NCI-H187 (cell line): ENCODE results near the gene TECTB.

ENCODE experiments used
- DNase-seq, 2 experiments: peaks; one replicate each; lab custom pipeline; 2025; lab: John Stamatoyannopoulos, UW

The TECTB gene

DNA sequence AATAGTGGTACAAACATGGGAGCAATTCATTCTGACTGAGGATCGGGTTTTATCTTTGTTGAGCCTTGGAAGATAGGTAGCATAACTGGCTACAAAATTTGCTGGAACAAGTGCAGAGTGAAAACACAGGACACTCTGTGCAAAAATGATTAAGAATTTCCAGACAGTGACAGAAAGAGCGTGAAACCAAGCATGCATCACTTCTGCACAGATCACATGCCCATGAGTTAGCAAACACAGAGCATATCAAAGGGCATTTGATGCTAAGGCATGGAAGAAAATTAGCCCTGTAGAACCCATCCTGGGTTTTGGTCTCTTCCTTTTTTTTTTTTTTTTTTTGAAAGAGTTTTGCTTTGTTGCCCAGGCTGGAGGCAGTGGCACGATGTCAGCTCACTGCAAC is 28.3 kb downstream of the TECTB start:
- no peak for DNase-seq

DNA sequence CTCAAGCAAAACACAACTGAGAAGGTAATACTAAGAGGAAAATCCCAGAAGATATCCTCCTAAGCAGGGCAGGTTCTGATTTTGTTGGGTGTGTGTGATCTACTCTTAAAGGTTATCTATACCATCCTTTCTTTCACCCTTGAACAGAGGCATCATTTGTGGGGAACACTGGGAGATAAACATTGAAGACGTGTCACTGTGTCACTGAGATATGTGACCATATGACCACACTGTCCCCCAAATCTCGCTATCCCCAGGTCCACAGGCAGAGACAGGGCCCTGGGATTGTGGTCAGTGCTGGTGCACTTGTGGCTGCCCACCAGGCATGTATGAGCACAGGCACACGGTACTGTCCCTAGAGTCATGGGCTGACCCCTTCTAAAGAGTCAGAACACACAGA is 30.0 kb downstream of the TECTB start:
- no peak for DNase-seq

DNA sequence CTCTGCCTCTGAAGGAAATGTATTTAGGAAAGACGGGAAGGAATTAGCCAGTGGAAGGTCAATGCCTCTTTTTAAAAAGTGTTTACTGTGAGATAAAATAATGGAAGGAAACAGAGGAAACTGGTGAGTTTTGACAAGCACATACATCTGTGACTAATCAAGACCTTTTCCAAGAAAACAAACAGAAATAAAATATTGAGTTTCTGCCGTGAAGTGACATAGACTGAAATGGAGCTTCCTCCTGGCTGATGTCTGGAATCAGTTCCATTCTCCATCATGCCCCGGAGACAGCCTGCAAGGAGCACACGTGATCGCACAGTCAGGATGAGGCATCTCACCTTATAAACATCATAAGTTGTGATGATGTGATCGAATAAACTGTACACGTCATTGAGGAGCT is 30.7 kb downstream of the TECTB start:
- no peak for DNase-seq

DNA sequence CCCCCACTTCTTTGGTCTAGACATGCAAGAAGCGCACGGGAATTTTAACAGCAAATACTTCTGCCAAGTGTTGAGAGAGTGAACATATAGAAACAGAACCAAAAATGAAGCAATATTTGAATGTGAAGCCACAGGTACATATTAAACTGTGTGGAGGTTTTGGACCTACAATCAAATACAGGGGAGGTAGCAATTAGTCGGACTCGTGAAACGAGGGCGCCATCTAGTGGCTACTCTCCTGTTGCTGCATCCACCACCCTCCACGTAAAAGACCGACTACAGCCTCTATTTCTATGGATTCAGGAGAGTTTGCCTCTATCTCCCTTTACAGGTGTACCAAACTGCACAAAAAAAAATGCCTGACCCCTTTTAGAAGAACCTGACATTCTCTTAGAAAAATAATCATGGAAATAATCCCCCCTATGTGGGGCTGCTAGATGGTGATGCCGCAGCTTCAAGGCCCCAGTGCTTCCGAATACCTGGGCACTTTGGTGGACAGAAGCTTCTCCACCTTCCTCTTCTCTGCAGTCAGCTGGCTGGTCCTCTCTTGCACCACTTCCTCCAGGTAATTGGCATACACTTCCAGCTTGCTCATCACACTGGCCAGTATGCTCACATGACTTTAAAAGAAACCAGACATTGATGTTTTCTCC is 31.7 kb downstream of the TECTB start:
- DNase-seq, result peak; percentile 3 to 17

DNA sequence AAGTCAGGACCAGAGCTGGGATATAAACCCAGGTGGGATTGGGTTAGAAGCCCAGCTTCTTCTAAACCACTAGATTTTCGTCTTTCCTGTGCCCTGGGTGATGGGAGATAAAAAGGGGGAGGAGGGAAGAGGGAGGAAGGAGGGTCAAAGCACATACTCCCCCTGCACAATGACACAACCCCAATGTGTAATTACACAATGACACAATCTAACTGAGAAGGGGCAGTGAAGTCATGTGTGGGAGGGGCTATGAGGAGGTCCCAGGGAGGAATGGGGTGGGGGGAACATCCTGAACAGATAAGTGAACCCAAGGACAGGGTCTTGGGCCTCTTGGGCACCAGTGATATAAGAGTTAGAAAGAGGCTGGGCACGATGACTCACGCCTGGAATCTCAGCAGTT is 44.5 kb downstream of the TECTB start:
- no peak for DNase-seq

DNA sequence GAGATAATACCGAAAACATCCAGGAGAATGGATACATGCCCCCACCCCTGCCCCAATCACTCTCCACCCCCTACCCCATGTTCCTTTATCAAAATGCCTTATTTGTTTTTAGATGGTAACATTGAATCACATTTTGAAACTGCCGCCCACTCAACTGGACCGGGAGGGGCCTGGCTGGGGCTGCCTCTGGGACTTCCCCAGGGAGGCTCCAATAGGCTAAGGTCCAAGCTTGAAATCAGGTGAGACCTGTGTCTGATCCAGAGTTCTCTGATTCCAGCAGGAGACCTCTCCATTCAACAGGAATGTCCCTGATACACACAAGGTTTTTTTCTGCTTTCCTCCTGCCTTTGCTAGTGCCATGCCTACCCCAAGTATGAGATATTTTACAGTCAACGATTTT is 47.0 kb downstream of the TECTB start:
- no peak for DNase-seq

DNA sequence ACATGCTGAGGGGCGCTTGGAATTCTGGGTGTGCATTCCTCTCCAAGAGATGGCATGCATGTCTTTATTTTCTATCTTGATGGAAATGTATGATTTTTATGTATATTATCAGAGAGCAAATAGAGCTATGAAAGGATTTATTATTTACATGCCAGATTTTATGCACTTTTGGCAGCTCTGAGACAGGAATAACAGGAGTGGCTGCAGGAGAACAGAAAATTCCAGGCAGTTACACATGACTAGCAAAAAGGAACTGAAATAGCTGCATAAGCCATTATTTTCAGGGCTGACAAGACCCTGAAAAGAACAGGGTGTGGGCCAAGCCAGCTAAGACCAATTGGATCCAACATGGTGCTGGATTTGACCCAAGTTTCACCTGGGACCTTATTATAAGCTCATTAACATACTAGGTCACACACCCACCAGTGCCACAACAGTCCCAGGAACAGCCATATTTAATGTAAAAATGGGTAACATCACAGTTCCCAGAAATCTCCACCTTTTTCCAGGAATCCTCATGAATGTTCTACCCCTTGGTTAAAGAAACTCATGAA is 47.5 kb downstream of the TECTB start:
- DNase-seq, result no peak

DNA sequence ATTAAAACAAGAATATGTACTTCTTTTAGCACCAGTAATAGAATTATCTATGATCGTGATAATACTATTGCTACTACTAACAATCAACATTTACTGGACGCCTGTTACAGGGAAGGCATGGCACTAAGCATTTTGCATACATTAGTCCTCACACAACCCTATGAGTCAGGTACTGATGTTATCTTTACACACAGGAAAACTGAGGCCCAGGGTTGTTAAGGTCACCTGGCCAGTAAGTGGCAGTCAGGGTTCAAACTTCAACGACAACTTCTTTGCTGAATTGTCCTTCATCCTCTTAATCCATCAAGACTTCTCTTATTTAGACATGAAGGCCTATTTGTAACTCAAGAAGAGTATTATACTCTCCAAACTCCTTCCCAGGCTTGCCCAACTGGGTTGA is 48.8 kb downstream of the TECTB start:
- DNase-seq, result no peak

DNA sequence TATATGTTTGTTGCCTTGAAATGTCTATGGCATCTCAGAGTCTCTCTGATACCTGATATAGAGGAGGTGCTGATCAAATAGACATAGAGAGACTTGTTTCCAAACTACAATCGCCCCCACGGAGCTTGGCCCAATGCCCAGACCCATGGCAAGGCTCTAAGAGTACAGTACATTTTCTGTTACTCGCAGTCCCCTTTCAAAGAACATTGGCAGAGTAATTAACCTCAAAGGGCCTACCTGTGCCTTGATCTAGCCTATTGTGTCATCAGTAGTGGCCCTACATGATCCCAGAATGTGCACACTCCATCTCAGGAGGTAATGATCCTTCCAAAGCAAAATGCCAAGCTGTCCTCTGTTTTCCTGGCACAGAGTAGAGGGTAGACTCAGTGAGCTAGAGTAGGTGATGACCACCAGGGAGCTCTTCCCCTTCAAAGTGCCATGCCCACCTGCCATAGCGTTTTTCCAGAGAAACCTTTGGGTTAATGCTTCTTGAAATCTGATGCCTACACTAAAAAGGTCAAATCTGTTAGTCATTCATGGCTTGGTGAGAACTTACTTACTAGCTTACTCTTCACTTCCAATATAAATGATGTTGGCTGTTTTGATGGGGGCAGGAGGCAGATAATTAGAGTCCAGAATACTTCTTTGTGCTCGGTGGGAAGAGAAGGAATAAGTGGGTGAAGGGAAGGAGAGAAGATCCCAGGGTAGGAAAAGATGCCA is 49.5 kb downstream of the TECTB start:
- DNase-seq, result no peak

DNA sequence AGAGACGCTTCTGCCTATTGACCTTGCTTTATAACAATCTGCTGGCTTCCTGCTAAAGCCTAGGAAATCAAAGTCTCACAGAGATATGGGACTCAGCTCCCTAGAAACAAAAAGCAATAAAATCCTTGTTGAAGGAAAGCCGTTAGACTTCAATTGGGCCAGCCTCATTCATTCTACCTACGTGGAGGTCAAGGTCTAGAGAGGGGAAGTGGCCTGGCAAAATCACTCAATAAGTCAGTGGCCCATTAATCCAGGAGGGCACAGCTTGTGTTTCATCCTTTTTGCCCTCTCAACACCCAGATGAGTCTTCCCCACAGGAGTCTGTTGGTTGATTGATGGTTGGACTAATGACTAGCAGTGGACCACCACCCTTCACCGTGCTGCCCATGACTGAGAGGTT is 50.3 kb downstream of the TECTB start:
- no peak for DNase-seq

DNA sequence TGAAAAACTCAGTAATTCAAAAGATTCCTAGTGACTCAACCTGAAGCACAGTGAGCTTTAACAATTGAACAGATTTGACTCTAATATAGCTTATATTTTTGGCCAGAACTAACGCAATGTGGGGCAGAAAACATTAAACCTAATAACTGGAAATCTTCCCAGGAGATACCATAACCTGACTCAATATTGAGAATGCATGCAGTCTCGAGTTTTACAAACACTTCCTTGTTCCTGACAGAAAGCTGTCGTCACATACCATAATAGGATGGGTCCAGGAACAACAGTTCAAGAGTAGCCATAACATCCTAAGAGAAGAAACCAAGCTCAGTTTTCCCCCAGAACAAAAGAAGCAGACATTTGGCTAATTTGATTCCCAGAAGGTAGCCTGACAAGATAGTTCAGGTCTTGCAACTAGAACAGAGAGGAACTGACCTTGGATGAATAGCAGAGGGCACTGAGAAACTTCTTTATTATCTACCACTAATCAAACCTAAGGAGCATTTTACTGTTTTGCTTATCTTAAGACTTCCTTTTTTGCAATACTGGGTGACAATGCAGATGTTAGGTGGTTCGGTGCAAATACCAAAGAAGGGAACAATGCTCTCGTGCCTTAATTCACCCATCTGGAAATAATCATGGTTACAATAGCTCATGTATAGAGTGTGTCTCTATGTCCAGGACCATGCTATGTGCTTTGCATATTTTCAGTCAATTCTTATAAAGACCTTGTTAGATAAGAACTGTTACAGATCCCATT is 52.1 kb downstream of the TECTB start:
- DNase-seq, result no peak

DNA sequence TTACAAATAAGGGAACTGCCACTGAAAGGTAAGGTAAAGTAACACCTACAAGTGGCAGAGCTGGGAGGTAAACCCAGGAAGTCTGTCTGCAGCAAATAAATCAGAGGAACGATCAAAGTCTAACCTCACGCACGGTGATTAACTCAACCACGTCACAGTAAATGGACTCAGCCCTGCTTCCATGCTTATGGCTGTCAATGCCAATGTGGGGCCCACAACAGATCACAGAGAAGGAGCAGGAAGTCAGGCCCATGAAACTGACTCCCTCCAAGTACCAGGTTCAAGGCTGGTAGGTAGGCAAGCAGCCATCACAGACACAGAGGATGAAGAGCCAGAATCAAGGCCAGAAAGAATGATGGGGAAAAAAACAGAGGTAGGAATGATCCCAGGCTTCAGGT is 52.7 kb downstream of the TECTB start:
- DNase-seq, result no peak

DNA sequence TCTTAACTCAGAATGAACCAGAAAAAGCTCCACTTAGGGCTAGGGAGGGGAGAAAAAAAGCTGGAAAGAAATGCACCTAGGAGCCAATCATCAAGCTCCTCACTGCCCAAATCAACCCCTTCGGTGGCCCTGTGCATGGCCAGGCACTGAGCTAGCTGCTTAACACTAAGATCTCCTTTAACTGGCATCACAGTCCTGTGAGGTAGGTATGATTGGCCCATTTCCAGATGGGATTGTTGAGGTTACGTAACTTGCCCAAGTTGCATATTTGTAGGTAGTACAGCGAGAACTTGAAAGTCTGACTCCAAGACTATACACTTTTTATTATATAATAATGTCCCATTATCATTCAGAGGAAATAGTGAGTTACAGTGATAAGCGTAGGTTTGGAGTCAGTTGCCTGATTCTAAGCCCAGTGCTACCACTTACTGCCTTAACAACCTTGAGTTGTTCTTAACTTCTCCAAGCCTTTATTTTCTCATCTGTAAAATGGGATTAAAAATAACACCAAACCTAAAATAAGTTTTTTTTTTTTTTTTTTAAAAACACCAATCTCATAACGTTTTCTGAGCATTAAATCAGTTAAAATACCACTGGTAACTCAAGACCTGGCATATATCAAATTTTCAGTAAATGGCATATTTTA is 53.5 kb downstream of the TECTB start:
- DNase-seq, result no peak

DNA sequence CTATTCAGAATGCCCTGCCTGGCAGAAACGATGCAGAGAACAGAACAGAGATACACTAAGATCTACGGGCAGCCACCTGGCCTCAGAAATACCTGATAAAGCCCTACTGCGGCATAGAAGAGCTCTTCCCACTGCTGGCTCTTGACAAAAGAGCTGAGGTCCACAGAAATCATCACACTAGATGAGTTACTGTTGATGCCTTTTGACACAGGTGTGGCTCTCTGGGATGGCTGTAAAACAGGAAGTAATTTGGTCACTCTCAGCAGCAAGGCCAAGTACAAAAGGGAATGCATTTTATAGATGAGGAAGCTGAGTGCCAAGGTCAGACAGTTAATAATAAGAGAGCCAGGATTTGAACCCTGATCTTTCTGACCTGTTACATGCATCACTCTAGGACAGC is 55.8 kb downstream of the TECTB start:
- no peak for DNase-seq

DNA sequence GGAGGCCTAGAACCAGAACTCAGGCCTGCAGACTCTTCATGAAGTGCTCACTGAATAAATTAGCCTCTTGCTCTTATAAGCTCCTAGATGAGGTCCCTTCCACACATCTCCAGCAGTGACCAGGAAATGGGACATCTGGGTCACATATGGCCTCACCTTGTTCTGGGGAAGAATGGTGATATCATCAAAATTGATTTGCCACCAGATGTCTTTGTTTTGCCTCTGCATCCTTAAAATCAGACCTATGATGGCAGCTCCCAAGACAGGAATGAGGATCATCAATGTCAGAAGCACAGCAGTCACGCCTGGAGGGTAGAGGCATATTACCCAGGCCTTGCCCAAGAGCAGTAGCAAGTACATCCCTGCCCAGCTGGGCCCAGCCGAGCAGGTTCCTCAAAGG is 57.4 kb downstream of the TECTB start:
- DNase-seq, result no peak

DNA sequence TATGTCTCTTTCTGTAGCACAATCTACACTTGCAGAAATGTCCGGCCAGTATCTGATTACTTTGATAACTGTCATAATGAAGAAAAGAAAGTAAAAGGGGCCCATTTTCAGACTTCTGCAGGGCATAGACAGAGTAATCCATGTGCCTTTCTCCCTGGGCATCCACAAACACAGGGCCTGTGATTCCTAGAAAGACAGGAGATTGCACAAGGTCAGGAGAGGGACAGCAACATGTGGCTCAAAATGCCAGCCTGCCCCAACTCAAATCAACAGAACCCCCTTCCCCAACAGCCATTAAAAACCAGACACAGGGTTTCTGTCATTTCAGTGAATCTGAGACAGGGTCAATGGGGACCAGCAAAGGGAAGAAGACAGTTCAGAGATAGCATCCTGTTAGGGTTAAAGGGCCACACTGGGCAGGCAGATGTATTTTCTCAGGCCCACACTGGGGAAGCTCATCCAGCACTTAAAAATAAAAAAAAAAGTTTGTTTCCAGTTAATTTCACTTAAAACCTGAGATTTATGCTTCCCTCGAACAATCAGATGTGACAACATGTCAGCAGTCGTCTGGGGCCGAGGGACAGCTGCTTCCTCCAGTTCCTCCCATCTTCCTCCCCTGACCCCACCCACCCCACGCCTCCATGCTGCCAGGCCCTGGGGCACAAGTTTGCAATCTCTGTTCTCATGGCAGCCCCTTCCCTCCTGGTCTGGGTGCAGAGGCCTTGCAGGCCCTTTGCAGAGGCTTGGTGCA is 60.0 kb downstream of the TECTB start:
- no peak for DNase-seq

DNA sequence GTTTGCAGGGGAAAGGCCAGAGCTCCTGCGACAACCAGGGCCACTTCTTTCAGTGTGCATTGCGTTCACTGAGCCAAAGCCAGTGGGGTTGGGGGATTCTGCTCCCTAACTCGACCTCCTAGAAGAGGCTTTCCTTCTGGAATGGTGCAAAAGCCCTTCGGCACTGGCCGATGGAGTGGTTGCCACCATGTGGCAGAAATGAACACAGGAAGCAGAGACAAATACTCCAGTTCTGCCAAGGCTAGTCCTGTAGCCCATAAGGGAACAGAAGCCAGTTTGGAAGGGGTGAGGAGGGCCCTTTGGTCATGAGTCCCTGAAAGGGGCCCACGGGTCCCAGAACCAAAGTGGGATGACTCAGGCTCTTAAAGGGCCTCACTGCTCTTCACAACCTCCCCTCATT is 61.1 kb downstream of the TECTB start:
- no peak for DNase-seq

DNA sequence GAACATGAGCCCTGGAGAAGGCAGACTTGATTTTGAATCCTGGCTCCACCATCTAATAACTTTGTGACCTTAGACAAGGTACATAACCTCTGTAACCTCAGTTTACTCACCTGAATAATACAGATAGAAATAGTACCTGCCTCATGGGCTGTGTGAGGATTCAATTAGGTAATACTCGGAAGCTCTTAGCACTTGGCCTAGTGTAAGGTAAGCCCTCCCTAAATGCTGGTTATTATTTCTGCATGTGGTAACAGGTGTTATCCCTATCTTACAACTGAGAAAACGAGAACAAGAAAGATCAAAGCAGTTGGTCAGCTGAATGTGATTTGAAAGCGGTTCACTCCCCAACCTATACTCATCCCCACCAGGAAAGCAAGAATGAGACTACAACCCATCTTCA is 62.0 kb downstream of the TECTB start:
- no peak for DNase-seq

DNA sequence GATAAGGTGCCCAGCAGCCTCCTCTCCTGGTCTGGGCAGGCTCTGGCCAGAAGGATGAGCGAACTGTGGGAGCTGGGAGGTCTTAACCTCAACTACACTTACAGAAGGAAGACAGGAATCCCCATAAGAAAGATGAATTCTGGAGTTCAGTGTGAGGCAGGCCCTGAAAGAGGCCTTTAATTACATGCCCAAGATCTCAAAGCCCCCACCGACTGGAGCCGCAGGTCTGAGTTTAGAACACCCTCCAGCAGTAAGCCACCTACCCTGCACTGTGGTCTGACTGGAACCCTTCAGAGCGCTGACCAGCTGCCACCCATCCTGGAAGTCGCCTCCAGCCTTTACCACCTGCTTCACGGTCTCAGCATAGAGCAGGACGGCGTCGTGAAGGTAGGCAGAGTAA is 62.5 kb downstream of the TECTB start:
- DNase-seq, result no peak

DNA sequence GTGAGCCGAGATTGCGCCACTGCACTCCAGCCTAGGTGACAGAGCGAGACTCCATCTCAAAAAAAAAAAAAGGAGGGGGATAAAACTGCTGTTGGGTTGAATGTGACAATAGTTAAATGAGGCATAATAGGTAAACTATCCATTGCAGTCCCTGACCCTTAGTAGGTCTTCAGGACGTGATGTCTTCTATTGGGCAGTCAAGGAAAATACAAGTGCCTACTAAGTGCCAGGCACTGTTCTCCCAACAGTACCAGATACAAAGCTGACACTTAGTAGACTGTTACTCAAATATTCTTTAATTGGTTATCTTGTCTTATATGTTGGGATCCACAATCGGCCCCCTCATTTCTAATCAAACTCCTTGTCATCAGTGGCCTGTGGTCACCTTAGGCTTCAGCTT is 63.6 kb downstream of the TECTB start:
- no peak for DNase-seq

DNA sequence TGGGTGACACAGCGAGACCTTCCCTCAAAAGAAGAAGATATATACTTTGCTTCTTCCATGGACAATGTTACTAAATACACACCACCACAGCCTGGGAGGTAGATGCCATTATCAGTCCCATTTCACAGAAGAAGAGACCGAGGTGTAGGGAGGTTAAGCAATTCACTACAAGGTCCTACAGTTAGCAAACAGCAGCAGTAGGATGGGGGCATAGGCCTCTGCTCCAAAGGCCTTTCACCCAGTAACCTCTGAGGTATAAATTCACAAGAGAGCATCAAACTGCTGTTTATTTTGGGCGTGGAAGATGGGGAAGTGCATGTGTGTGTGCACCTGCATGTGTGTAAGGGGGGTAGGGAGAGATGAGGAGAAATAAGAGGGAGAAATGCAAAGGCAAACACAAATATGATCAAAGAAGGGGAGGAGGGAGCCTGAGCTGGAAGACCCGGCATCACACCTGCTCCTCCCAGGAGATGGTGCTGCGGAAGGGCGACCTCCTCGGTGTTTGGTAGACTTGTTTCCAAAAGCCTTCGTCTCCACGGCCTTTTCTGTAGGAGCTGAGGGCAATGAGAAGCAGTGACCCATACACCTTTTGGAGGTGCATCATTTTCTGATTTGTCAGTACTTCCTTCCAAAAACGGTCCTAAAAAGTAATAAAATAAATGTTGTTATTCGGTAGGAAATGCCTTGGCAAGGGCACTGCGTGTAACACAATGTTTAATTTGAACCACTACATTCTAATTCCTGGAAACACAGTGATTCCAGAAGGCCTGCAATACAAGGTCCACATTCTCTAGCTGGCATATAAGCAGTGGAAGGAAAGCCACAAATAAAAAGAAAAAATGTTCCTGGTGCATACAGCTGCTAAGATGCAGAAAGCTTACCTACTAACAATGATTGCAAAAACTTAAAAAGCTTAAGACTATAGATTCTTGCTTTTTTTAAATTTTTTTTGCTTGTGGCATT is 64.8 kb downstream of the TECTB start:
- no peak for DNase-seq
